HG03159 (cell line): Measurements from ENCODE around the gene MTUS2.

Experiments used
- ATAC-seq: cut with Tn5 transposase; IDR thresholded peaks from one replicate; pipeline ENCODE4 v1.9.1; 2021; ENCODE audit warnings: mild to moderate bottlenecking, moderate library complexity; ENCODE audit not compliant: unreplicated experiment

MTUS2 gene

GRCh38 chr13:28820099-28821051 is at the start of gene MTUS2:
Gene MTUS2, plus strand, starts transcription at chr13:28820339.
- ATAC-seq, result no peak

GRCh38 chr13:28778308-28779215 is 41.6 kb upstream of the MTUS2 start:
- ATAC-seq, result no peak

DNA sequence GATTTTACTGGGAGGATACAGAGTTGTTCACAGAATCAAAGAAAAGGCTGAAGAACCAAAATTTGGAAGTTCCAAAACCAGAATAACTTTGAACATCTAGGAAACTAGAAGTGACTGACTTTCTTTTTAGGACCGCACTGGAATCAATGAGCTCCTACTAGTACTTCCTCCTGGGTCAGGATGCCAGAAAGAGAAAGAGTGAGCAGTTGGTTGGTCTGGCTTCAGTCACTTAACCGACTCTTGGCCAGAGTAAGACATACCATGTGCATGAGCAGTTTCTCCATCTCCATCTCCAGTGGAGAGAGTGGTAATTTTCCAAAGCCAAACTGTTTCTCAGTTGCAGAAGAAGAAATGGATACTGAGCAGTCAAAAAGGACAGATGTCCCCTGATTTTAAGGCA is 27.1 kb upstream of the MTUS2 start:
- ATAC-seq, result no peak

- ATAC-seq, result no peak
Measured at GRCh38 chr13:28794396-28794795, 25.7 kb upstream of the MTUS2 start.

DNA sequence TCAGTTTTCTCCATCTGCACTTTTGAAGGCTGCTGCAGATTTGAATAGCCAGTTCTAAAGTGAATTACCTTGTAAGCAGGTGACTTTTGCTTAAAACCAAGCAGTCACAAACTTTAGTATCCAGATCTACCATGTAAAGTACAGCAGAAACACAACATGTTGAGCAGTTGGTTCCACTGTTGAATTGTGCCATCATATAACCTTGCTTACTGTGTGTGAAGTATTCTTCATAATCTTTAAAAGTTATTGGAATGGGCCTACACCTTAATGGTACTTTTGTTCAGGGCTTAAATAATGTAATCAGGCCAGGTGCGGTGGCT is 23.2 kb upstream of the MTUS2 start:
- ATAC-seq, result no peak

DNA sequence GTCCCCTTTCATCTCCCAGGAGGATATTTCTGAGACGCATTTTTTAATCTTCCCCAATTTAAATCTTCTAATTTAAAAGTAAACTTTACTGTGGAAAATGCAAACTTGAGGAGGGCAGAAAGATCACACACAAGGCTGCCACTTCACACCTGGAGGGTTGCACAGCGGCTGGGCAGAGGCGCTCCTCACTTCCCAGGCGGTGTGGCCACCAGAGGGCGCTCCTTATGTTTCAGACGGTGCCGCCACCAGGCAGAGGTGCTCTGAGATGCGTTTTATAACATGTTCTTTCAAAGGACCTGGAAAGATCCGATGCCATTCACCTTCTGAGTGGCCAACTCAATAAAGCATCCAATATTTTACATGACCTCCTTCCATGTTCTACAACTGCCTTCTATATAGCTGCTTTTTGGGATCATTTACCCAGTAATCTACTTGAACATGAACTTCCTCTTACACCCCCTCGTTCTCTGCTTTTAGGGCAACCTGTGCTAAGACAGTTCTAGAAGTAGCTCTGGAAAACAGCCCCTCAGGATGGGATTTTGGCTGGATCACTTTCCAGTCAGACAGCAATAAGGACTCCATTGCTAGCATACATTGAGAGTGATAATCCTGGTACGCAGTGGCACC is 14.8 kb upstream of the MTUS2 start:
- ATAC-seq, result no peak

DNA sequence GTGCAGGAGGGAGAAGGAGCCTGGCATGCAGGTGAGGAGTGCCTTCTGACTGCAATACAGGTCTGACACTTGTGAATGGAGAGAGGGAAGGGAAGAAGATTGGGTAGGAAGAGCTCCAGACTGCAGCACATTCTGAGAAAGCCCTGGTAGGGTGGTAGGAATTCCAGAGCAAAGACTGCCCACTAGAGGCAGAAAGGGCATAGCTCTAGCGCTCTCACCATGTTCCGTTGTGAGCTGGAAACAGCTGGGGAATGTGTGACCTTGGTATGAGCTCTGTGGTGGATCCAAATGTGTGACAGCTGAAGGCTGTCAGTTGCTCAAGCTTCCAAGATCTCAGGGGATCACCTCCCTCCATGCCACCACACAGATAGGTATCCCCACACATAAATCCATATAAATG is 2.9 kb upstream of the MTUS2 start:
- ATAC-seq, result no peak

DNA sequence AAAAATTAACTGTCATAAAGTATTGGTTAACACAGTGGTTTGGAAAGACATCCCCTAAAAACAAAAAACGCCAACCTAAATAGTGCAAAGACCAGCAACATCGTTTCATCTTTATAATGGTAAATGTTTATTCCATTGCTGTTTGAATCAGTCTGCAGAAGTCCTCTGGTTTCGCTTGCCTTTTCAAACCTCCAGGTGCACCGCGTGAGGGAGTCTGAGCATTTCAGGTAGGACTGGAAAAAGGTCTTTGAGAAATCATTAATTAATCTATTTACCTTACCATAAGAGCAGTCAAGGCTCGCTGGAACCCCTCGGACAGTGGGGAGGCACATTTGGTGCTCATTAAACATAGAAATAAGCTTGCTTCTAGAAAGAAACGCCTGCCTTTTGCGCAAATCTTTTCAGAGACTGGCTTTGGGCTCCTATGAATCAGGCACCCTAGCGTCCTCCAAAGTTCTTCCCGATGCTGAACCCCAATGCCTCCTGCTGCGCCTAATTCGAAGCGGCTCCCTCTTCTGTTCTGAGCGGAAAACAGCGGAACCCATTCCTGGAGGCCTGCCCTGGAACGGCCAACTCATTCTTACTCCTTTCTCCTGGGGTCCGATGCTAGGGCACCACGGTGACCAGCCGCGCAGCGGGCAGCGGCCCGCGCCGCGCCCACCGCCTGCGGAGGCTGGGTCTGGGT is 951 bp upstream of the MTUS2 start:
- ATAC-seq, result no peak

DNA sequence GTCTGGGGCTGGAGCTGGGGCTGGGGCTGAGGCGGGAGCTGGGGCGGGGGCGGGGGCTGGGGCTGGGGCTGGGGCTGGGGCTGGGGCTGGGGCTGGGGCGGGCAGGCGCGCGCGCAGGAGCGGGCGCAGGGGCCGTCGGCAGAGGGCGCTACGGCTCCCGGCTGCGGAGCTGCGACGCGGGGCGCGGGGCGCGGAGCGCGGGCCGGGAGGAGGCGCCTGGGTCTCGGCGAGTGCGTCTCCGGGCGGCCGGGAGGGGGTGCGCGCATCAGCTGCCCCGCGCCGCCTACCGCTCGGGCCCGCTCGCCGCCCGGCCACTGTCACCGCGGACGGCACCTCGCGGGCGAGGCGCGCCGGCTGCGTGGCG is 422 bp upstream of the MTUS2 start:
- no peak for ATAC-seq

GRCh38 chr13:28822151-28822550 is 2.0 kb downstream of the MTUS2 start:
- no peak for ATAC-seq

DNA sequence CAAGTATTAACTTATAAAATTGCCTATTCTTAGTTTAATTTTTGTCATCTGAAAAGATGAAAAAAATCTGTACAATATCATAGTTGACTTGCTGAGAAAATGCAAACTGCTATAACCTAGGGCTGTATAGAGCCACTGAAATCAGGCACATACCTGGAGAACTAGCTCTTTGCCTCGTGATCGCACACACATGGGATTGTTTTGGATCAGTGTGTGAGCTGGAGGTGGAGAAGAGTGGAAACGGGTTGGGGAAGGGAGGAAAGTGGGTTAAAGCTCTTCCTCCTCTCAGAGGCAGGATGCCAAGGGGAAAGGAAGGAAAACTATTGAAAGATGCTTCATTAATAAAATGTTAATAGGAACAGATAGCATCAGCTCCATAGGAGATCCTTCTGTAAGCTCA is 2.7 kb downstream of the MTUS2 start:
- ATAC-seq, result no peak

GRCh38 chr13:28825379-28825778 is 5.2 kb downstream of the MTUS2 start:
- ATAC-seq, result no peak

DNA sequence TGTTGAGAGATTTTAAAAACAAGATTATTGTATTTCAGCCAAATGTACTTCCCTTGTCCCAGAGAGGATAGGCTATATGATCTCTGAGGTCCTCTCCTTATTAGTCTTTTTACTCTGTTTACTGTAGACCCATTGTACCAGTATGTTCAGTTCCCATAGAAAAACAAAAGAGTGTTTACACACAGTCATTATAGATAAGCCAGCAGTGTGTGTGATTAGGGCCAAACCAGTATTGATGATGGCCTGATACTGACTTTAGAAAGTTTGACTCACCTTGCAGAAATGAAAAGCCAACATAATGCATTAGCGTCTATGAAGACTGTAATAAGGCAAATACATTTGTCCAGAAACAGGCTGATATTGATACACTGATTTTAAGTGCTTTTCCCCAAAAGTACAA is 6.2 kb downstream of the MTUS2 start:
- ATAC-seq, result no peak

DNA sequence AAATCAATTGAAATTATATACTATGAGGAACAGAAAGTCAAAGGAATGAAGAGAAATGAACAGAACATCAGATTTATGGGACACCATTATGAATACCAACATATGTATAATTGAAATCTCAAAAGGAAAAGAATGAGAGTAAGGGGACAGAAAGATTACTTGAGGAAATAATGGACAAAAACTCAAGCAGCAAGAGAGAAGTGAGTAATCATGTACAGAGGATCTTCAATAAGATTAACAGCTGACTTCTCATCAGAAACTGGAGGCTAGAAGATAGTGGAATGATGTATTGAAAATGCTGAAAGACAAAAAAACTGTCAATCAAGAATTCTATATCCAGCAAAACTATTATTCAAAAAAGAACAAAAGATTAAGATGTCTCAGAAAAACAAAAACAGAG is 10.4 kb downstream of the MTUS2 start:
- no peak for ATAC-seq

GRCh38 chr13:28831117-28831516 is 11.0 kb downstream of the MTUS2 start:
- ATAC-seq, result no peak

DNA sequence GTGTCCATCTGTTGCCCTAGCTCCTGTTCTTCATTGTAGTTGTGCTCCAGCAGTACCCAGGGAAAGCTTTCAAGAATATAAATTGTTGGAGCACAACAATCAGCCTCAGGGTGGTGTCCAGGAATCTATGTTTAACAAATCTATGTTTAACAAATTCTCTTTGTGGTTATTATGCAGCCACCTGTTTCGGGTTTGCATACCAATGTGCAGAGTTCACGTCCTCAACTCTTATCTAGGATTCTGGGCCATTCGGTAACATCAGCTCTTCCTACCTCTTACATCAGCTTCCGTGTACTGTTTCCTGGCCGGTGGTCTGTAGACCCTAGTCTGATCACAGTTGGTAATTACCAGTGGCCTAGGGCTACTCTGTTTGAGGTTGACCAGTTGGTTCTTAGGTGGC is 17.0 kb downstream of the MTUS2 start:
- ATAC-seq, result no peak

GRCh38 chr13:28843639-28844038 is 23.5 kb downstream of the MTUS2 start:
- no peak for ATAC-seq

DNA sequence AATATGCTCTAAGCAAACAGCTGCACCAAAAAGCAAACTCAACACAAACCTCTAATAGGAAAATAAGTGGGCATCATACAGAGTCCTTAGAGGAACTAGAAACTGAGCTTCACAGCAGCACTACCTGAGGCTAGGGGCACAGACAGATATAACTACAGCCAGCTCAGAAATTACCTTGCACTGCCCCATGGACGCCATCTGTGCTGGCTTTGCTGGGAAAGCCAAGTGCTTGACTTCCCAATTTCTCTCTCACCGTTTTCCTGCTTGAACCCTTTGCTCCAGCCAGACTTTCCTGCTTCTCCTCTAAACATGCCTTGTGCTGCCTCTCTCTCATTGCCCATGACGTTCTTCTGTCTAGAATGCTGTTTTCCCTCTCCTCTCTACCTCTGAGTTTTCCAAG is 29.3 kb downstream of the MTUS2 start:
- ATAC-seq, result no peak

DNA sequence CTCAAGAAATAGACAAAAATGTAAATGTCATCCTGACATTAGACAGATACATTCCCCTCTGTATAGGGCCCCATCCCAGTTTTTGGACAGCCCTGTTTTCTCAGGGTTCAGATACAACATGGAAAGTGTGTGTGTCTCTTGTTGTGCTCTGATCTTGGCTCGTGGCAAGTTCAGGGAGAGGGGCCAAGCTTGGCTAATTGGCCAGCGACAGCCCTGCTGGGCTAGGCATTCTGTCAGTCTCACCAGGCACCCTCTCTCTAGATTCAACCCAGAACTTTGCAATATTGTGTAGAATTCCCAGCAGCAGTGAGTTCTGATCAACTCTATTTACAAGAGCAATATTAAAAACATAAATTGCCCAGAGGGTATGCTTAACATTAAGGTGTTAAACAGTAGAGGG is 30.1 kb downstream of the MTUS2 start:
- no peak for ATAC-seq

GRCh38 chr13:28851422-28851821 is 31.3 kb downstream of the MTUS2 start:
- ATAC-seq, result no peak

DNA sequence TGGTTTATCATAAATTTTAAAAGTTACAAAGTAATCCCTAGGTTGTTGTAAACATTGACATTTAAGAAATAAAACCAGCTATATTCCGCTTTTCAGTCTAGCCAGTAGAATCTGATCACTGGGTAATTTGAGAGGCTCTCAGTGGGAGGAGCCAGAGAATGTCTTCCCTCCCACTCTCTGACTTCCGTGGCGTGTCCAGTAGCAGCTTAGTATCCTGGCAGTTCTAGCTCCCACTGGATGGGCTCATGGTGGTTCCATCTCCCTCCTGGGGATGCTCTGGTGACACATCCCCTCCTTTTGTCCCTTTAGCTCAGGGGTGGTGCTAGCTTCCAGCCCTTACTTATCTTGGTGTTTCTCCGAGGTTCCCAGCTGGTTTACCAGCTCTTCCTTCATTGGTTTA is 34.5 kb downstream of the MTUS2 start:
- ATAC-seq, result no peak
